Measurements from ENCODE around the gene ZNF512.
"Not testable (repeated sequence)": the region's sequence is repeated elsewhere in the genome, so short reads cannot be mapped to it uniquely, and the experiment has no call there.

Gene ZNF512

GRCh38 chr2:27583390-27583915 lies 611 bp downstream of the ZNF512 start:
- DNase-seq (ENCODE audit: low read depth): peak; percentile 38

- no peak for DNase-seq (ENCODE audit: low read depth)
Measured at GRCh38 chr2:27584597-27584996, 1.8 kb downstream of the ZNF512 start.

GRCh38 chr2:27587025-27587424 lies 4.2 kb downstream of the ZNF512 start:
- no peak for DNase-seq (ENCODE audit: low read depth)

- DNase-seq (ENCODE audit: low read depth): no peak
Measured at GRCh38 chr2:27588308-27588707, 5.5 kb downstream of the ZNF512 start.

- DNase-seq (ENCODE audit: low read depth): peak; percentile 41
Measured at GRCh38 chr2:27591745-27592144, 8.9 kb downstream of the ZNF512 start.

- DNase-seq (ENCODE audit: low read depth): no peak
Measured at GRCh38 chr2:27593240-27593639, 10.4 kb downstream of the ZNF512 start.

GRCh38 chr2:27594020-27594703 lies 11.3 kb downstream of the ZNF512 start:
- DNase-seq (ENCODE audit: low read depth): not testable (repeated sequence)

- DNase-seq (ENCODE audit: low read depth): not testable (repeated sequence)
Measured at GRCh38 chr2:27595412-27595811, 12.6 kb downstream of the ZNF512 start.

GRCh38 chr2:27596627-27597026 lies 13.8 kb downstream of the ZNF512 start:
- no peak for DNase-seq (ENCODE audit: low read depth)

- peak; percentile 75 for DNase-seq (ENCODE audit: low read depth)
Measured at GRCh38 chr2:27606611-27607010, 23.8 kb downstream of the ZNF512 start.

GRCh38 chr2:27613985-27614384 lies 31.1 kb downstream of the ZNF512 start:
- no peak for DNase-seq (ENCODE audit: low read depth)

GRCh38 chr2:27615316-27615715 lies 32.5 kb downstream of the ZNF512 start:
- DNase-seq (ENCODE audit: low read depth): no peak

- no peak for DNase-seq (ENCODE audit: low read depth)
Measured at GRCh38 chr2:27621524-27621923, 38.7 kb downstream of the ZNF512 start.

- peak; percentile 80 for DNase-seq (ENCODE audit: low read depth)
Measured at GRCh38 chr2:27622921-27623384, 40.1 kb downstream of the ZNF512 start.

- DNase-seq (ENCODE audit: low read depth): no peak
Measured at GRCh38 chr2:27624943-27625342, 42.1 kb downstream of the ZNF512 start.

- not testable (repeated sequence) for DNase-seq (ENCODE audit: low read depth)
Measured at GRCh38 chr2:27626323-27626722, 43.5 kb downstream of the ZNF512 start.

- DNase-seq (ENCODE audit: low read depth): peak; percentile 59
Measured at GRCh38 chr2:27626921-27627320, 44.1 kb downstream of the ZNF512 start.

- DNase-seq (ENCODE audit: low read depth): peak; percentile 98
Measured at GRCh38 chr2:27627963-27628766, 45.3 kb downstream of the ZNF512 start.

GRCh38 chr2:27628767-27629709 lies 46.2 kb downstream of the ZNF512 start, which contains the start of the genes CCDC121 and GPN1:
CCDC121 (minus strand) TSS chr2:27629012; CDS start chr2:27627799, 1,213 bp downstream.
GPN1 (plus strand) TSS chr2:27629050; CDS start chr2:27629059, 9 bp downstream.
- peak; percentile 96 for DNase-seq (ENCODE audit: low read depth)

GRCh38 chr2:27630257-27630656 lies 47.4 kb downstream of the ZNF512 start:
- not testable (repeated sequence) for DNase-seq (ENCODE audit: low read depth)

GRCh38 chr2:27634291-27634690 lies 51.4 kb downstream of the ZNF512 start:
- no peak for DNase-seq (ENCODE audit: low read depth)

GRCh38 chr2:27636766-27637165 lies 53.9 kb downstream of the ZNF512 start:
- peak; percentile 40 for DNase-seq (ENCODE audit: low read depth)

All from iris pigment epithelial cell (primary cell).